Vagina (tissue), 2 donors: ENCODE measurements around the gene TMX1. TPM values are rescaled to one million over a fixed set of nuclear protein-coding genes. Genes with fewer than 3 reads are reported as not detected.

ENCODE experiments used
- DNase-seq, 2 donors: peaks; one replicate each; pipeline ENCODE4 v3.0.0-alpha.2; 2017; ENCODE audit errors: extremely low spot score in 2 of 2
- H3K27ac ChIP-seq: fragments of 200-600 bp; sonication (generic); one replicate; pipeline ENCODE4 v1.5.1; 2019
- H3K27me3 ChIP-seq: fragments of 200-600 bp; sonication (generic); one replicate; pipeline ENCODE4 v1.5.1; 2019
- H3K36me3 ChIP-seq, 2 donors: fragments of 200-600 bp; sonication (generic); one replicate each; pipeline ENCODE4 v1.5.1; 2017 to 2019
- H3K4me1 ChIP-seq: fragments of 200-600 bp; sonication (generic); one replicate; pipeline ENCODE4 v1.5.1; 2019
- H3K4me3 ChIP-seq, 2 donors: fragments of 200-600 bp; sonication (generic); 1 replicate in 1 of 2; 2 replicates in 1 of 2; pipeline ENCODE4 v1.5.1; 2016 to 2019
- H3K9me3 ChIP-seq: fragments of 200-600 bp; sonication (generic); one replicate; pipeline ENCODE4 v1.5.1; 2019
- POLR2A ChIP-seq, 2 donors: fragments of 450-650 bp; IDR thresholded peaks; one replicate each; pipeline ENCODE4 v1.6.1; 2017; ENCODE audit warnings: antibody characterized with exemption in 2 of 2, mild to moderate bottlenecking in 2 of 2, moderate library complexity in 2 of 2
- POLR2AphosphoS5 ChIP-seq, 2 donors: sonication (generic); formaldehyde crosslinking; IDR thresholded peaks; one replicate each; pipeline ENCODE4 v1.9.0; 2017; ENCODE audit warnings: antibody characterized with exemption in 2 of 2, mild to moderate bottlenecking in 2 of 2, low read depth in 1 of 2; ENCODE audit not compliant: insufficient read depth in 1 of 2
- intact Hi-C: fragments of 100-400 bp; cut with DNase I; formaldehyde crosslinking; loops from one replicate; pipeline ENCODE4 v1.15.1; 2023
- total RNA-seq: library from RNA; depleted of rRNA; stranded (reverse); fragments of >200 nt; gene quantifications from one replicate; pipeline ENCODE4 v1.2.3, GENCODE V29; 2016
- TF ChIP-seq, protein P1 (sequence below), 3 experiments: fragments of 450-650 bp in 2 of 3; fragments of 200-600 bp in 1 of 3; sonication (generic) in 1 of 3; IDR thresholded peaks; one replicate each; pipeline ENCODE4 v1.5.1; 2017 to 2019; ENCODE audit warnings: antibody characterized with exemption in 3 of 3, mild to moderate bottlenecking in 2 of 3, moderate library complexity in 2 of 3

The TMX1 gene
- total RNA-seq, 1 donor from 2014 or later: 17.4 TPM

- H3K27me3 ChIP-seq: no peaks in the 10 kb centered on the region
- TF ChIP-seq POLR2AphosphoS5 (IDR thresholded peaks at IDR 0.05; ENCODE audit: insufficient read depth in 1 of 2, low read depth in 1 of 2) (no peak), POLR2A (IDR thresholded peaks at IDR 0.05) (no peak)
- TF ChIP-seq, protein P1, sequence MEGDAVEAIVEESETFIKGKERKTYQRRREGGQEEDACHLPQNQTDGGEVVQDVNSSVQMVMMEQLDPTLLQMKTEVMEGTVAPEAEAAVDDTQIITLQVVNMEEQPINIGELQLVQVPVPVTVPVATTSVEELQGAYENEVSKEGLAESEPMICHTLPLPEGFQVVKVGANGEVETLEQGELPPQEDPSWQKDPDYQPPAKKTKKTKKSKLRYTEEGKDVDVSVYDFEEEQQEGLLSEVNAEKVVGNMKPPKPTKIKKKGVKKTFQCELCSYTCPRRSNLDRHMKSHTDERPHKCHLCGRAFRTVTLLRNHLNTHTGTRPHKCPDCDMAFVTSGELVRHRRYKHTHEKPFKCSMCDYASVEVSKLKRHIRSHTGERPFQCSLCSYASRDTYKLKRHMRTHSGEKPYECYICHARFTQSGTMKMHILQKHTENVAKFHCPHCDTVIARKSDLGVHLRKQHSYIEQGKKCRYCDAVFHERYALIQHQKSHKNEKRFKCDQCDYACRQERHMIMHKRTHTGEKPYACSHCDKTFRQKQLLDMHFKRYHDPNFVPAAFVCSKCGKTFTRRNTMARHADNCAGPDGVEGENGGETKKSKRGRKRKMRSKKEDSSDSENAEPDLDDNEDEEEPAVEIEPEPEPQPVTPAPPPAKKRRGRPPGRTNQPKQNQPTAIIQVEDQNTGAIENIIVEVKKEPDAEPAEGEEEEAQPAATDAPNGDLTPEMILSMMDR (IDR thresholded peaks at IDR 0.05): no peak
- no peak for DNase-seq
- H3K4me3 ChIP-seq: peak overlapping the region; percentile 88 to 92
- intact Hi-C loops: no loop called here
- H3K27ac ChIP-seq: peak overlapping the region; percentile 78
- H3K4me1 ChIP-seq: peaks cover 19% of the 10 kb centered on the region
- H3K36me3 ChIP-seq: peaks cover 0 to 13% of the 10 kb centered on the region in 2 donors
- no peaks in the 10 kb centered on the region for H3K9me3 ChIP-seq
Observed at GRCh38 chr14:51240804-51241380, 845 bp downstream of the TMX1 start.

DNA sequence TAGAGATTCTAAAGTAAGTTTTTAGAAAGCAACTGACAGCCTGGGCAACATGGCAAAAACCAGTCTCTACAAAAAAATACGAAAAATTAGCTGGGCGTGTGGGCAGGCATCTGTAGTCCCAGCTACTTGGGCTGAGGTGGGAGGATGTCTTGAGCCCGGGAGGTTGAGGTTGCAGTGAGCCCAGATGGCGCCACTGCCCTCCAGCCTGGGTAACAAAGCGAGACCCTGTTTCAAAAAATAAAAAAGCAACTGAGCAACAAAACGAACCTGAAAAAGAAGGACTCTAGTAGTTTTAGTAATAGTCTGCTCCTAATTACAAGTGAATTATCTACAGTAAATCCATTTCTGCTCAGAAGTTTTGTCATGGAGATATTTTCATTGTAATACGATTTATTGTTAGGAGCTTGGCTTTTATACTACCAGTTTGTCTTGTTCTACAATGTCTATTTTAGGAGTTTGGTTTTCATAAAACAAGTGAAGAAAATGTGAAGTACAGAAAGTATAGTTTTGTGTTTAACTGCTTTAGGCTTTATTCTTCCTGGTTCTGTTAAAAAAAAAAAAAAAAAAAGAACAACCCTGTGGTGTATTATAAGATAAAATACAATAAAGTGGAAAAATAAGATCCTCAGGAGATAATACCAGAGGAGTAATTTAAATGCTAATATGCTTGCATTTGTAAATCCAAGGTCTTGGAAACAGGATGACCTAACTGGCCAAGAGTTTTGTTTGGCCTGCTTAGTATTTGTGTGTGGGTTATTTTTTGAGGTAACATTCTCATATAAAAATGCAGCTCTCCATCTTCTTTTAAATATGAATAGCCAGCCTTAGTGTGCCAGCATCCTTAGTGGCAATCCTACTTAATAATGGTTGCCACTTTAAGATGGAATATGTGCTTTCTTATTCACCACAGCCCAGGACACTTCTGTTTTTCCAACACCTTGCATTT is 2.8 kb downstream of the TMX1 start:
- no peak for TF ChIP-seq POLR2A (IDR thresholded peaks at IDR 0.05)
- TF ChIP-seq, protein P1 (IDR thresholded peaks at IDR 0.05): no peak
- no peak for TF ChIP-seq POLR2AphosphoS5 (IDR thresholded peaks at IDR 0.05; ENCODE audit: insufficient read depth in 1 of 2, low read depth in 1 of 2)
- intact Hi-C loops: no loop called here
- DNase-seq: no peak
- Histone ChIP-seq H3K27me3 (no peaks in the 10 kb centered on the region), H3K4me1 (peaks cover 19% of the 10 kb centered on the region), H3K9me3 (no peaks in the 10 kb centered on the region), H3K36me3 (peaks cover 0 to 26% of the 10 kb centered on the region in 2 donors), H3K4me3 (no peak overlapping the region), H3K27ac (no peak overlapping the region)

GRCh38 chr14:51244591-51244990 is 4.5 kb downstream of the TMX1 start:
- no peak for TF ChIP-seq POLR2AphosphoS5 (IDR thresholded peaks at IDR 0.05; ENCODE audit: insufficient read depth in 1 of 2, low read depth in 1 of 2)
- no peak for TF ChIP-seq POLR2A (IDR thresholded peaks at IDR 0.05)
- TF ChIP-seq, protein P1 (IDR thresholded peaks at IDR 0.05): no peak
- Histone ChIP-seq H3K4me3 (no peak overlapping the region), H3K27ac (no peak overlapping the region), H3K4me1 (peaks cover 19% of the 10 kb centered on the region), H3K27me3 (no peaks in the 10 kb centered on the region), H3K36me3 (peaks cover 0 to 44% of the 10 kb centered on the region in 2 donors), H3K9me3 (no peaks in the 10 kb centered on the region)
- intact Hi-C loops: no loop called here
- DNase-seq: no peak

DNA sequence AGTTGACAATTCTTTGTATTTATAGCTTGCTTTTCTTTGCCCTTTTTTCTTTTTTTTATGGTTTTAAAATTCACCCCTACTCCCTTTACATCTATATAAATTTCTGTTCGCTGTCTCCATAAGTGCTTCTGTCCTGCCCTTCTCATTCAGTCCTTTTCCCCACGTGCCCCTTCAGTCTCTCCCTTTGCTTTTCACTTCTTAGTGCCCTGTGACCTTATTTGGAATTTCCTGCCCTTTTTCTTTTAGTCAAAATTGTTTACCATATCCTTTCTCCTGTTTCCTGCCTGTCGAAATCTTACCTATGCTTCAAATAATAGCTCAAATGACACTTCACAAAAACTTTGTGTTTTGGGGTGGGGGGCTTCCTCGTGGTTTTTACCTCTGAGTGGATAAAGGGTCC is 6.0 kb downstream of the TMX1 start:
- intact Hi-C loops: no loop called here
- Histone ChIP-seq H3K27me3 (no peaks in the 10 kb centered on the region), H3K27ac (no peak overlapping the region), H3K4me1 (peaks cover 18% of the 10 kb centered on the region), H3K36me3 (peaks cover 0 to 58% of the 10 kb centered on the region in 2 donors), H3K4me3 (no peak overlapping the region), H3K9me3 (no peaks in the 10 kb centered on the region)
- TF ChIP-seq POLR2AphosphoS5 (IDR thresholded peaks at IDR 0.05; ENCODE audit: insufficient read depth in 1 of 2, low read depth in 1 of 2) (no peak), POLR2A (IDR thresholded peaks at IDR 0.05) (no peak)
- TF ChIP-seq, protein P1 (IDR thresholded peaks at IDR 0.05): no peak
- no peak for DNase-seq
